Aorta (tissue), 5 donors: ENCODE data around the gene CEP126. TPM values are rescaled to one million over a fixed set of nuclear protein-coding genes. Genes with fewer than 3 reads are reported as not detected.

ENCODE experiments used
- ATAC-seq: fragments of 200-7000 bp; cut with Tn5 transposase; one replicate; pipeline ENCODE4 v1.9.1; 2022; ENCODE audit warnings: moderate library complexity; ENCODE audit not compliant: low FRiP score
- DNase-seq, 2 donors: peaks; one replicate each; pipeline ENCODE4 v3.0.0-alpha.2; 2020
- H3K27ac ChIP-seq, 2 donors: one replicate each; pipeline ENCODE4 v1.5.1; 2013; ENCODE audit warnings: low read length in 2 of 2, mild to moderate bottlenecking in 2 of 2, moderate library complexity in 2 of 2, control low read depth in 1 of 2, inconsistent platforms in 1 of 2, low read depth in 1 of 2
- H3K27me3 ChIP-seq, 2 donors: one replicate each; pipeline ENCODE4 v1.6.1; 2013; ENCODE audit warnings: control low read depth in 1 of 2, low read length in 1 of 2, mild to moderate bottlenecking in 1 of 2, moderate library complexity in 1 of 2; ENCODE audit not compliant: insufficient read depth in 2 of 2, control insufficient read depth in 1 of 2
- H3K36me3 ChIP-seq, 2 donors: one replicate each; pipeline ENCODE4 v1.6.1; 2013; ENCODE audit warnings: control low read depth in 1 of 2, low read length in 1 of 2, mild to moderate bottlenecking in 1 of 2; ENCODE audit not compliant: insufficient read depth in 2 of 2, control insufficient read depth in 1 of 2
- H3K4me1 ChIP-seq, 2 donors: one replicate each; pipeline ENCODE4 v1.6.1; 2013; ENCODE audit warnings: low read length in 2 of 2, control low read depth in 1 of 2, mild to moderate bottlenecking in 1 of 2, moderate library complexity in 1 of 2; ENCODE audit not compliant: insufficient read depth in 2 of 2, control insufficient read depth in 1 of 2
- H3K4me3 ChIP-seq, 2 donors: one replicate each; pipeline ENCODE4 v1.5.1; 2013; ENCODE audit warnings: low read length in 2 of 2, control low read depth in 1 of 2, mild to moderate bottlenecking in 1 of 2
- H3K9me3 ChIP-seq: one replicate; pipeline ENCODE4 v1.6.1; 2013; ENCODE audit warnings: mild to moderate bottlenecking, low read length; ENCODE audit not compliant: control insufficient read depth
- WGBS, 2 donors: extraction: QIAGEN DNeasy Blood & Tissue Kit; methylation state at CpG; one replicate each; pipeline ENCODE4 v1.1.7; 2013; 5-methylcytosine and 5-hydroxymethylcytosine counted together
- intact Hi-C, 2 donors: fragments of 100-400 bp; cut with DNase I; formaldehyde crosslinking; loops; one replicate each; pipeline versions ENCODE4 v1.14.2 to v1.15.0; 2022
- long read RNA-seq, 2 donors: library from polyadenylated mRNA; unstranded; transcript quantifications; one replicate each; pipeline ENCODE4 v2.0.0, GENCODE V29; 2020 to 2021
- polyA plus RNA-seq, 2 donors: library from polyadenylated mRNA; stranded (reverse); fragments of 200-250 nt; gene quantifications; one replicate each; pipeline ENCODE4 v1.2.3, GENCODE V29; 2013
- total RNA-seq, 2 donors: library from RNA; stranded (reverse); fragmentation: NEBNext Ultra II Directional; extraction: Animal tissue kit (Norgen Biotek cat#: 25700); gene quantifications; one replicate each; pipeline ENCODE4 v1.2.1, GENCODE V29; 2021
- donor health status: healthy with polysubstance abuse.
- donor health status: Bipolar disorder and iron deficiency.
- donor health status: DM: no; HTN: no; CAD: no.
- donor health status: DM: no; HTN: no; CAD: no.
- donor health status: DM: yes; HTN: yes; CAD: no.

CEP126 gene
- total RNA-seq = 10 to 100 TPM in 1 of 2 donors, 1 to 10 TPM in 1; 9.8 to 13.2 TPM
- polyA plus RNA-seq = 10 to 100 TPM in 1 of 2 donors, 1 to 10 TPM in 1; 3.0 to 14.7 TPM
- long read RNA-seq, donor 1, partial matches to known transcripts = 15 of 21 reads
- long read RNA-seq, donor 1, other reads (novel, unspliced or antisense) = 6 of 21 reads
- long read RNA-seq, donor 2, full-length matches to known transcripts = 3 of 9 reads
- long read RNA-seq, donor 2, partial matches to known transcripts = 1 of 9 reads
- long read RNA-seq, donor 2, other reads (novel, unspliced or antisense) = 5 of 9 reads

- Histone ChIP-seq H3K36me3 (no peaks in the 10 kb centered on the region), H3K27ac (peak within 1 kb of the TSS; percentile 77 to 83), H3K9me3 (no peaks in the 10 kb centered on the region), H3K4me1 (peaks cover 3 to 4% of the 10 kb centered on the region in 2 donors), H3K4me3 (peak within 1 kb of the TSS; percentile 36 to 66), H3K27me3 (no peaks in the 10 kb centered on the region)
- peak; percentile 96 for ATAC-seq
- intact Hi-C loops = loop anchor here in 1 of 2 donors (10.0 kb wide), 1 partner anchor 200 kb away; the partner anchor contains the start of gene YAP1
- WGBS, 2 donors = 0% methylated on average over 56 of the region's 56 CpGs
- DNase-seq = peak; percentile 97 to 98
These were observed at the start of gene CEP126 for GRCh38 chr11:101914738-101915426. Gene CEP126, plus strand, starts transcription at chr11:101915010. Its CDS starts 275 bp downstream, at chr11:101915285.

GRCh38 chr11:101866619-101867491 lies 48.0 kb upstream of the CEP126 start:
- DNase-seq (no peak), ATAC-seq (no peak)
- no peak overlapping the region for H3K27ac ChIP-seq
- 83 to 85% methylated on average over 5 of the region's 5 CpGs for WGBS, 2 donors
- no peaks in the 10 kb centered on the region for H3K36me3 ChIP-seq
- H3K27me3 ChIP-seq = no peaks in the 10 kb centered on the region
- no peak overlapping the region for H3K4me3 ChIP-seq
- H3K9me3 ChIP-seq = no peaks in the 10 kb centered on the region
- H3K4me1 ChIP-seq = no peaks in the 10 kb centered on the region
- intact Hi-C loops = no loop called here

GRCh38 chr11:101867951-101868350 lies 46.9 kb upstream of the CEP126 start:
- H3K9me3 ChIP-seq = no peaks in the 10 kb centered on the region
- no peak overlapping the region for H3K27ac ChIP-seq
- intact Hi-C loops = no loop called here
- no peaks in the 10 kb centered on the region for H3K27me3 ChIP-seq
- no peak for DNase-seq
- H3K4me3 ChIP-seq = no peak overlapping the region
- 92 to 94% methylated on average over 2 of the region's 2 CpGs for WGBS, 2 donors
- no peak for ATAC-seq
- H3K36me3 ChIP-seq = no peaks in the 10 kb centered on the region
- H3K4me1 ChIP-seq = no peaks in the 10 kb centered on the region

GRCh38 chr11:101870510-101870909 lies 44.3 kb upstream of the CEP126 start:
- intact Hi-C loops = no loop called here
- no peak for ATAC-seq
- H3K4me1 ChIP-seq = no peaks in the 10 kb centered on the region
- H3K9me3 ChIP-seq = no peaks in the 10 kb centered on the region
- WGBS, 2 donors = 93 to 95% methylated on average over 6 of the region's 6 CpGs
- no peak overlapping the region for H3K27ac ChIP-seq
- no peaks in the 10 kb centered on the region for H3K36me3 ChIP-seq
- no peaks in the 10 kb centered on the region for H3K27me3 ChIP-seq
- H3K4me3 ChIP-seq = no peak overlapping the region
- DNase-seq = no peak

- no peaks in the 10 kb centered on the region for H3K36me3 ChIP-seq
- 88 to 90% methylated on average over 6 of the region's 6 CpGs for WGBS, 2 donors
- H3K4me3 ChIP-seq = no peak overlapping the region
- no peaks in the 10 kb centered on the region for H3K9me3 ChIP-seq
- intact Hi-C loops = no loop called here
- no peak for DNase-seq
- no peak for ATAC-seq
- no peak overlapping the region for H3K27ac ChIP-seq
- H3K27me3 ChIP-seq = no peaks in the 10 kb centered on the region
- no peaks in the 10 kb centered on the region for H3K4me1 ChIP-seq
These were observed 42.5 kb upstream of the CEP126 start for GRCh38 chr11:101872171-101872882.

GRCh38 chr11:101880222-101880621 lies 34.6 kb upstream of the CEP126 start:
- intact Hi-C loops = no loop called here
- H3K4me1 ChIP-seq = no peaks in the 10 kb centered on the region
- WGBS, 2 donors = 82 to 89% methylated on average over 4 of the region's 4 CpGs
- H3K27ac ChIP-seq = no peak overlapping the region
- no peaks in the 10 kb centered on the region for H3K27me3 ChIP-seq
- DNase-seq (no peak), ATAC-seq (no peak)
- no peaks in the 10 kb centered on the region for H3K36me3 ChIP-seq
- no peak overlapping the region for H3K4me3 ChIP-seq
- H3K9me3 ChIP-seq = no peaks in the 10 kb centered on the region

- 84 to 90% methylated on average over 2 of the region's 2 CpGs for WGBS, 2 donors
- H3K4me3 ChIP-seq = no peak overlapping the region
- no peak overlapping the region for H3K27ac ChIP-seq
- ATAC-seq (no peak), DNase-seq (no peak)
- intact Hi-C loops = no loop called here
- no peaks in the 10 kb centered on the region for H3K9me3 ChIP-seq
- no peaks in the 10 kb centered on the region for H3K36me3 ChIP-seq
- no peaks in the 10 kb centered on the region for H3K27me3 ChIP-seq
- no peaks in the 10 kb centered on the region for H3K4me1 ChIP-seq
These were observed 33.2 kb upstream of the CEP126 start for GRCh38 chr11:101881586-101881985.

- Histone ChIP-seq H3K36me3 (no peaks in the 10 kb centered on the region), H3K27ac (no peak overlapping the region), H3K4me1 (no peaks in the 10 kb centered on the region), H3K27me3 (no peaks in the 10 kb centered on the region), H3K9me3 (no peaks in the 10 kb centered on the region), H3K4me3 (no peak overlapping the region)
- ATAC-seq = no peak
- WGBS, 2 donors = 84 to 86% methylated on average over 4 of the region's 4 CpGs
- DNase-seq = no peak
- intact Hi-C loops = no loop called here
These were observed 29.2 kb upstream of the CEP126 start for GRCh38 chr11:101885631-101886030.
